Memory B cell (primary cell): ENCODE results near the gene RNF207.

Experiments
- ATAC-seq: fragments of 150-1000 bp; cut with Tn5 transposase; 2 replicates; pipeline ENCODE4 v1.10.0; 2021; ENCODE audit warnings: low read depth, mild to moderate bottlenecking, moderate library complexity
- DNase-seq, 2 donors: peaks; one replicate each; pipeline ENCODE4 v3.0.0; 2022; ENCODE audit warnings: low spot score in 2 of 2
- H3K27ac Mint-ChIP-seq: one replicate; pipeline ENCODE4 v1.8.0; 2022; ENCODE audit warnings: mild to moderate bottlenecking, moderate library complexity, mixed read lengths
- H3K27me3 Mint-ChIP-seq: one replicate; pipeline ENCODE4 v1.8.0; 2022; ENCODE audit warnings: mixed read lengths
- H3K36me3 Mint-ChIP-seq: one replicate; pipeline ENCODE4 v1.8.0; 2022; ENCODE audit warnings: mild to moderate bottlenecking, mixed read lengths
- H3K4me1 Mint-ChIP-seq: one replicate; pipeline ENCODE4 v1.8.0; 2022; ENCODE audit warnings: mixed read lengths
- H3K4me3 Mint-ChIP-seq: one replicate; pipeline ENCODE4 v1.8.0; 2022; ENCODE audit warnings: mild to moderate bottlenecking, moderate library complexity, mixed read lengths
- H3K9me3 Mint-ChIP-seq: one replicate; pipeline ENCODE4 v1.8.0; 2022; ENCODE audit warnings: mixed read lengths

RNF207 gene

DNA sequence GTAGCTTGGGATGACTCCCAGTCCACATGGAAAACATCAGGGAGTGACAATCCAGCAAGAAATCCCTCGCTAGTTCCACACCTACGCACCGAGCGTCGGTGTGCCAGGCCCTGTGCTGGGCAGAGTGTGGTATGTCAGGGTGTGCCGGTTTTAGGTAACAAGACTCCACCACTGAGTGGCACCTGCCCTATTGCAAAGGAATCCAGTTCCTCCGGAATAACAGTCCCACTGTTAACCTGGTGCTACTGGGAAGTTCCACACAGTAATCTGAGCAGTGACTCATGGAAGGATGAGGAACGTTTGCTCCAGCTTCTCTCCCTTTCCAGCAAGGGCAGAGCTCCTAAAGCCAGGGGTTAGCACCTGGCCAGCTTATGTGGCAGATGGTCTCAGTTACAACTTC is 14.3 kb downstream of the RNF207 start:
- Mint-ChIP-seq H3K36me3 (peaks cover 14% of the 10 kb centered on the region), H3K27me3 (peaks cover 16% of the 10 kb centered on the region), H3K9me3 (no peaks in the 10 kb centered on the region), H3K27ac (no peak overlapping the region), H3K4me3 (no peak overlapping the region), H3K4me1 (no peaks in the 10 kb centered on the region)
- no peak for DNase-seq
- no peak for ATAC-seq

DNA sequence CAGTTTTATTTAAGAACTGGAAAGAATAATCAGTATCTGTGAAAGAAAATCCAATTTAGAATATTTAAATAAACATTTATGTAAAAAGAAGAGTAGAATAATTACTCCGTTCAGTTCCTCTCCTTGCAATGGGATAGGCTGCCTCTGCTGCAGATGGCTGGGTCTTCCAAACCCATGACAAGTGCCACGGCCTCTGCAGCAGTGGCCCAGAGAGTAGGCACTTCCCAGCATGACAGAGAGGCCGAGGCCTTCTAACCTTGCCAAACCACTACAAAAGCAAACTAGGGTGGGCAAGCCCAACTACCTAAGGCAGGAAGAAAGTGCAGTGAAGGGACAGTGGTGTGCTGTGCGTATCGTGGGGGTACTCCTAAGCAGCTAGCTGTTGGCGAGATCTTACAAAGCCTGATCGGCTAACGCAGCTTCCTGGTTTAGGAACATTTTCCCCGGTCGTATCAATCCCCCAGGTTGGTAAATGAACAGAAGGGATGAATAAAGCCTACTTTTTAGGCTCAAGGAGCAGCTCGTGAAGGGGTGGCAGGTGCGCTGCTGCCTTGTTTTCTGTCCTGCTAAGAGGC is 15.4 kb downstream of the RNF207 start:
- Mint-ChIP-seq H3K4me1 (no peaks in the 10 kb centered on the region), H3K4me3 (no peak overlapping the region), H3K36me3 (peaks cover 21% of the 10 kb centered on the region), H3K9me3 (no peaks in the 10 kb centered on the region), H3K27ac (no peak overlapping the region), H3K27me3 (peaks cover 12% of the 10 kb centered on the region)
- DNase-seq (no peak), ATAC-seq (no peak)

DNA sequence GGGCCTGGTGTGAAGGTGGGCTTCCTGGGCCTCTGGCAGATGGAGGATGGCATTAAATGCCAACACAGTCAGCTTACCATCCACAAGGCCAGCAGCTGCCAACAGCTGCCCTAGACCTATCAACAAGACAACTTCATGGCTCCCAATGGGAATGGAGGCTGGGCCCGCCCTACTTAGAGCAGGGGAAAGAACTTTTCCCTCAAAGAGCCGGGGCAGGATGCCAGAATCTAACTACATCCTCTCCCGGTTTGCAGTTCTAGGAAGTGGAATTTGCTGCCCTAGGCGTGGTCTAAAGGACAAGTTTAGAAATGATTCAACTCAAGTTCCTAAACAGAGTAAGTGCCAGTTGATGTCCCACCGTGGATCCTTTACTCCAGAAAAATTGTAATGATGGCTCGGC is 16.7 kb downstream of the RNF207 start:
- Mint-ChIP-seq H3K4me3 (no peak overlapping the region), H3K4me1 (peaks cover 2% of the 10 kb centered on the region), H3K27ac (no peak overlapping the region), H3K9me3 (no peaks in the 10 kb centered on the region), H3K27me3 (peaks cover 3% of the 10 kb centered on the region), H3K36me3 (peaks cover 23% of the 10 kb centered on the region)
- ATAC-seq (no peak), DNase-seq (no peak)

DNA sequence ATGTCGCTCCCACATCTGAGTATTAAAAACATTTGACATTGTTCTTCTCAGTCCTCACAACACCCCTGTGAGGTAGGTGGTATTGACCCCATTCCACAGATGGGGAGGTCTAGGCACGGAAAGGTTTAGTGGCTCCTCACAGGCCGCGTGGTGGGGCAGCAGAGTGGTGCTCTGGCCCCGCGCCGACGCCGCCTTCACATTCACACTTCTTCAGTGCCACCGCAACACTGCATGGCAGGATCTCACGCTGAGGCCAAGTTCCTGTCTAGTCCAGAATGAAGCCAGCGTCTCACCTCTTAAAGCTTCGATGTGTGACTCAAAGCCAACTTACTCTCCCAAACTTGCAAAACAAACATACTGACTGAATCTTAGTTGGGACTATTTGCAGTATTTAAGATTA is 17.7 kb downstream of the RNF207 start:
- H3K4me3 Mint-ChIP-seq = no peak overlapping the region
- ATAC-seq = no peak
- no peak for DNase-seq
- H3K27me3 Mint-ChIP-seq = no peaks in the 10 kb centered on the region
- H3K36me3 Mint-ChIP-seq = peaks cover 24% of the 10 kb centered on the region
- H3K27ac Mint-ChIP-seq = no peak overlapping the region
- H3K4me1 Mint-ChIP-seq = peaks cover 2% of the 10 kb centered on the region
- H3K9me3 Mint-ChIP-seq = no peaks in the 10 kb centered on the region

DNA sequence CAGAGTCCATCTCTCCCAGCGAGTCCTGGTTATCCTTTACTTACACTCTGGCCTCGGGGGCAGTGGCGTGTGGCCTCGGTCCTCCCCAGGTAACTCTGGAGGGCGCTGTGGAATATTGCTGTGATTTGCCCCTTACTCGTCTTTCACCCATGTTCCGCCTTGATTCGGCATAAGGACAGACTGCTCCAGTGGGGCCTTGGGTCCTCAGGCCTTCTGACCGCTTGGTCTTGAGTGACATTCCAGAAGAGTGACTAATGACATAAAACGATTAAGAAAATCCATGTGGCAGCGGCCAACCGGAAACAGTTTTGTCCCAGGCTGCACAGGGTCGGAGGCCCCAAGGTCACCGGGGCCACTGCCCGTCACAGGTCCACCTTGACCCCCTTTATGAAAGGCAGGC is 18.8 kb downstream of the RNF207 start:
- Mint-ChIP-seq H3K4me3 (no peak overlapping the region), H3K9me3 (no peaks in the 10 kb centered on the region), H3K36me3 (peaks cover 24% of the 10 kb centered on the region)

DNA sequence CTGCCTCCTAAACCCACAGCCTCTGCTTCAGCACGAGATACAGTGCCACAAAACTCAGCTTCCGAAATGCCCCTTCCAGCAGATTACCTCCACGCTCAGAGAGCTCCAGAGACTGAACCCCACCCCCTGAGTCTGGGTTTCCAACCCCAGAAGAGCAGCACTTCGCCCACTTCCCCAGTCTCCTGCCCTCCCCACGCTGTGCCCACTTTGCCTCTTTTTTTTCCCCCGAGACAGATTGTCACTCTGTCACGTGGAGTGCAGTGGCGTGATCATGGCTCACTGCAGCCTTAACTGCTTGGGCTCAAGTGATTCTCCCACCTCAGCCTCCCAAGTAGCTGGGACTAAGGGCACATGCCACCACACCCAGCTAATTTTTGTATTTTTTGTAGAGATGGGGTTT is 19.7 kb downstream of the RNF207 start:
- Mint-ChIP-seq H3K4me1 (peaks cover 2% of the 10 kb centered on the region), H3K27ac (no peak overlapping the region), H3K27me3 (no peaks in the 10 kb centered on the region), H3K4me3 (no peak overlapping the region), H3K9me3 (no peaks in the 10 kb centered on the region), H3K36me3 (peaks cover 25% of the 10 kb centered on the region)
- ATAC-seq (no peak), DNase-seq (no peak)

More for the DNA sequence above, 18.8 kb downstream of the RNF207 start:
- ATAC-seq = no peak
- H3K4me1 Mint-ChIP-seq = peaks cover 2% of the 10 kb centered on the region
- DNase-seq = no peak
- H3K27me3 Mint-ChIP-seq = no peaks in the 10 kb centered on the region
- no peak overlapping the region for H3K27ac Mint-ChIP-seq

DNA sequence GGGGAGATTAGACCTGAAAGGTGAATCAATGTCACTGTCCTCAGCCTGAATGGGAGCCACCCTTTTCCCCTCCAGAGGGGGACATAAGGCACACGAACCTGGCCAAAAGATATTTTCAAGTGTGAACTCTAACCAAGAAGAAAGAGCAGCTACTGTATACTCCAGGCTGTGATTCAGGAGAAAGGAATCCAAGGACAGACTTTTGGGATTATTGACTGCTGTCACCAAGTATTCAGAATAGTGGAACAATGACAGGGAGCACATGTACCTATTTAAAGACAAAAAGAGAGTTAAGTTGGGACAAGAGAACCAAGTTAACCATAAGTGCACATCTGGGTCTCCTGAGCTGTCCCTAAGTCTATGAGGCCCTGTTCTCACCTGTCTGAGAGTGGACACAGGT is 27.5 kb downstream of the RNF207 start:
- H3K27ac Mint-ChIP-seq = no peak overlapping the region
- H3K27me3 Mint-ChIP-seq = no peaks in the 10 kb centered on the region
- ATAC-seq (no peak), DNase-seq (no peak)
- H3K4me1 Mint-ChIP-seq = peaks cover 3% of the 10 kb centered on the region
- no peaks in the 10 kb centered on the region for H3K9me3 Mint-ChIP-seq
- H3K4me3 Mint-ChIP-seq = no peak overlapping the region
- peaks cover 10% of the 10 kb centered on the region for H3K36me3 Mint-ChIP-seq

DNA sequence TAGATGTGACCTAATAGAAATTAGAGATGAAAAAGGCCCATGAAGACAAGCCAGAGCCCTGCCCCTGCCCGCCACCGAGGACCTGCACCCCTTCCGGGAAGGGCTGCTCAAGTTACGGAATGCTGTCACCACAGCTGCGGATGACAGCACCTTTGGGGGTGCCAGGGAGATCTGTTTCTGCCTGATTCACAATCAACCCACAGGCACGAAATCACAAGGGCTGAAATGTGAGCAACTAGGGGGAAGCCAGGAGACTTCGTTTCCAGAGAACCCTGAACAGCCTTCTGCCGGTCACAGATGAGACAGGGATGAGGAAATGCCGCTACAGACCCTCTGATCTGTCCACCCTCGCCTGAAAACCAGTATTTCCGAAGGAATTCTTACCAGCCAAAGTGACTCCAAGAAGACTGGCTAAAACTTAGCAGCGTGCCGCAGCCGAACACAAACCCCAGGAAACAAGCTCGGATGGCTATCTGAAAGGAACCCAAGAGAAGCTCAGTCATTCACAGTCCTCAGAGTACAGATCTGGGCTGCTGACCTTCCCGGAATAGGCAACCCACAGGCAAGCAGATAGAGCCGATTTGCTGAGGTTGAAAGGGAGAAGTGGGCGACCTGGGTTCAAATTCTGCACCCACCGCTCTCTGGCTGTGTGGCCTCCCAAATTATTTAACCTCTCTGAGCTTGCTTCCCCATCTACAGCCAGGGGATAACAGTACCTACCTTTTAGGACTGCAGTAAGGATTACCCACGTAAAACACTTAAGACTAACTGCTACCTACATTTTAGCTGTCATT is 28.8 kb downstream of the RNF207 start:
- ATAC-seq = no peak
- peak overlapping the region; percentile 92 for H3K4me3 Mint-ChIP-seq
- H3K27me3 Mint-ChIP-seq = peaks cover 6% of the 10 kb centered on the region
- DNase-seq = no peak
- peaks cover 10% of the 10 kb centered on the region for H3K36me3 Mint-ChIP-seq
- peak overlapping the region; percentile 81 for H3K27ac Mint-ChIP-seq
- H3K4me1 Mint-ChIP-seq = peaks cover 3% of the 10 kb centered on the region
- no peaks in the 10 kb centered on the region for H3K9me3 Mint-ChIP-seq

DNA sequence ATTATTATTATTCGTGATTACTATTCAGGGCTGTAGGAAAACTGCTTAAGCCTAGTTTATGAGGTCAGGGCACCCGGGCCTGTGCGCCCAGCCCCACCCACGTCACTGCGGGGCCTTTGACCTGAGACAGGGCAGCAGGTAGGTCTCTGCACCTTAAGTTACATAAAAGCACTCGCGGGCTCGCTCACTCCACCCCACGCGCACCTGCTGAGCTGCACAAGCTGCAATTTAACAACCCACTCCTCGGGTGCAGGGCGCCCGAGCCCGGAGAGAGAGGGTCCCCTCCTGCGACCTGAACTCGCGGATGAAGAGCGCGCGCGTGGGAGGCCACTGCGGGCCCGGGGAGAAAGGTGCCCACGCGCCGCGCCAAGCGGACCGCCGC is 29.4 kb downstream of the RNF207 start:
- Mint-ChIP-seq H3K4me3 (peak overlapping the region; percentile 92), H3K27ac (peak overlapping the region; percentile 81), H3K9me3 (no peaks in the 10 kb centered on the region), H3K27me3 (peaks cover 6% of the 10 kb centered on the region), H3K4me1 (peaks cover 3% of the 10 kb centered on the region), H3K36me3 (peaks cover 10% of the 10 kb centered on the region)
- ATAC-seq = peak; percentile 13
- DNase-seq = no peak

DNA sequence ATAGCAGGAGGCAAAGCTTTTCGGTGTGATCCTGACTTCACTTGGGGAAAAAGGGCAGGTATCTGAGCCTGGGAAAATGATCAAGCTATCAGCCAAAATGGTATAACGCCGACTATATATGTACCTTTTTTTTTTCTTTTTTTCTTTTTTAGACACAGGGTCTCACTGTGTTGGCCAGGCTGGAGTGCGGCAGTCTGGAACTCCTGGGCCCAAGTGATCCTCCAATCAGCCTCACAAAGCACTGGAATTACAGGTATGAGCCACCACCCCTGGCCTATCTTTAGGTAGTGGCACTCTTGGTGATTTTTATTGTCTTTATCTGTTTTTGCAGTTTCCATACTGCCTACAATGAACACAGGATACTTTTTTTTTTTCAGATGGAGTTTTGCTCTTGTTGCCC is 31.2 kb downstream of the RNF207 start:
- ATAC-seq = no peak
- Mint-ChIP-seq H3K9me3 (no peaks in the 10 kb centered on the region), H3K4me1 (peaks cover 10% of the 10 kb centered on the region), H3K27me3 (peaks cover 13% of the 10 kb centered on the region), H3K4me3 (peak overlapping the region; percentile 24), H3K36me3 (peaks cover 6% of the 10 kb centered on the region), H3K27ac (no peak overlapping the region)
- no peak for DNase-seq

DNA sequence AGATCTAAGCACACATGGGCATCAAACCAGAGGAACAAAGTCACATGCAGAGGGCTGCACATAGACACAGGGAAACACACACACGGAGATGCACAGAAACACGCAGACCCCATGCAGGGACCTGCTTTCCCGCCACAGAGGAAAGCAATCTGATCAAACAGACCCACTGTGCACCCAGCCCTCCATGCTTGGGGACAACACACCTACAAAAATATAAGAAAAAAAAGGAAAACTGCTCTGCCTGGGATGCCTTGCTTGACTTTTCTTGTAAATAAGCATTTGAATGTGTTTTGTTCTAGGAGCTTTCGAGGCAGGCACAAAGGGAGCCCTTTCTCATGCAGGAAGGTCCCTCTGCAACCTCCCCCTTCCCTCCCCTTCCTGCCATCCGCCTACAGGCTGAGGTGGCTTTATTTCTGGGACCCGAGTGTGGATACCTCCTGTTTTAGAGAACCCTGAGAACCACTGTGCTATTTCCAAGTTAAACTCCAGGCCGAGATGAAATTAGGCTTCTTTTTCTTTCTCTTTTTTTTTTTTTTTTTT is 33.4 kb downstream of the RNF207 start:
- Mint-ChIP-seq H3K4me3 (no peak overlapping the region), H3K27me3 (peaks cover 19% of the 10 kb centered on the region), H3K9me3 (no peaks in the 10 kb centered on the region), H3K36me3 (no peaks in the 10 kb centered on the region), H3K27ac (no peak overlapping the region), H3K4me1 (peaks cover 10% of the 10 kb centered on the region)
- ATAC-seq (no peak), DNase-seq (no peak)

DNA sequence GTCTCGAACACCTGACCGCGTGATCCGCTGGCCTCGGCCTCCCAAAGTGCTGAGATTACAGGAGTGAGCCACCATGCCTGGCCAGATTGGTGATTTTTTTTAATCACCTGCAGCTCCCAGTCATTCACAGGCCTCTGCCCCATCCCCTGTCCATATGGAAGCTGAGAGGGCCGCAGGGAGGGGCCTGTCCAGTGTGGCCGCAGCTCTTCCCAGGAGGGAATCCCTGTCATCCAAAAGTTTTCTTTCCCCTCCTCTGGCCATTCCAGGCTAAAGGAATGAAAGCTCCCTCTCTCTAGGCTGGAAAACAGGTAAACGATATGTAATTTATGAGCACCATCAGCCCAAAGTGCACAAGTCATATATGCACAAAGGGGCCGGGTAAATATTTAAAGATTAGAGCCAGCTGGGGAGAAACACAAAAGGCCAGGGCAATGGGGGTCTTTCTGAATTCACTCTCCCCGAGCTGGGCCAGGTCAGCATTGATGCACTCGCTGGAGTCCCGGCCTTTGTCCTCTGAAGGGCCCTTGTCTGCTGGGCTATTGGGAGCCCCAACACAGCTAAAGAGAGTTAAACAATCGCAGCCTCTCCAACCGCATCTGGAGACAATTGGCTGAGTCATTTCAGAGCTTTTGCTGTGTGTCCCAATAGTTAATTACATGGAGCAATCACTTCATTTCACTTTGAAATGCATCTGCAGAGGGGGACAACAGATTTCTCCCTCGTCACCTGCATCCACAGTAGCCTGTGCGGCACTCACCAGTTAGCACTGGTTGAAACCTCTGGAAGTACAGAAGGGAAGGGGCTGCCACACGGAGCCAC is 34.2 kb downstream of the RNF207 start:
- Mint-ChIP-seq H3K9me3 (no peaks in the 10 kb centered on the region), H3K36me3 (no peaks in the 10 kb centered on the region), H3K4me3 (no peak overlapping the region), H3K27ac (no peak overlapping the region), H3K4me1 (peaks cover 7% of the 10 kb centered on the region), H3K27me3 (peaks cover 21% of the 10 kb centered on the region)
- ATAC-seq = no peak
- no peak for DNase-seq

DNA sequence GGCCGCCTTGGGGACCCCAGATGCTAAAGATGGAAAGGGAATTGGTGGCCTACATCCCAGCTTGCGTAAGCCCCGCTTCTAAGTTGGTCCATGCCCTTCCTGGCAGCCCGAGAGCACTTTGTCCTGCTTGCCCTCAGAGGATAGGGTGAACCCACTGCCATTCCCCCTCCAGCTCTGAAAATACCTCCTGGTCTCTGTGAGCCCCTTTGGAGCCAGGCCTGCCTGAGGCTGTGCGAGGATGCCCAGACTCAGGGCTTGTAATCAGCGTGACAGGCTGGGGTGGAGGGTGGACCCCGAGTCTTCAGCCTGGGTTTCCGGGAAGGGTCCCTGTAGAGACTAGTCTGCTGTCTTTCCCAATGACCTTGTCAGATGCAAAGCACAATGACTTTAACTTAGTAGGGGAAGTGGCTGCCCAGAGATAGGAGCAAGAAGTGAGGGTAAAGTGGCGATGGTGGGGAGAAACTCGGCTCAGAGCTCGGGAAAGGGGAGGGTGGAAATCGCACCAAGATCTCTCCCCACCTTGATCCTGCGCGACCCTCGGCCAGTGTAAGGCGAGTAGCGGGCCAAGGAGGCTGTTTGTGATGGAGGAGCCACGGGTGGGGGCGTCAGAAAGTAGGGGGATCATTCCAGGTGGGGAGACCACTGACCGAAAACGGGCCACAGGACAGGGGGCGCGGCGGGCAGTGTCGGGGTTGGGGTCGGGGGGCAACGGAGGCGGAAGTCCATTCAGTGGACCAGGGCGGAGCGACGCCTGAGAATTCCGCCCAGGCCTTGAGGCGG is 35.4 kb downstream of the RNF207 start:
- DNase-seq (no peak), ATAC-seq (no peak)
- peak overlapping the region; percentile 18 for H3K4me3 Mint-ChIP-seq
- no peaks in the 10 kb centered on the region for H3K36me3 Mint-ChIP-seq
- H3K27ac Mint-ChIP-seq = peak overlapping the region; percentile 12
- peaks cover 21% of the 10 kb centered on the region for H3K27me3 Mint-ChIP-seq
- no peaks in the 10 kb centered on the region for H3K9me3 Mint-ChIP-seq
- H3K4me1 Mint-ChIP-seq = peaks cover 7% of the 10 kb centered on the region
